ENCODE measurements around the gene DSC1.
"Not testable (repeated sequence)": the region's sequence is repeated elsewhere in the genome, so short reads cannot be mapped to it uniquely, and the experiment has no call there.

Gene DSC1

GRCh38 chr18:31170335-31170734 is 7.7 kb upstream of the DSC1 start:
- no peak for DNase-seq

GRCh38 chr18:31162419-31162793 is 250 bp downstream of the DSC1 start:
- DNase-seq = no peak

- no peak for DNase-seq
These were observed 768 bp downstream of the DSC1 start for GRCh38 chr18:31161757-31162418.

GRCh38 chr18:31156821-31157763 is 5.6 kb downstream of the DSC1 start:
- DNase-seq = no peak

GRCh38 chr18:31155498-31155897 is 7.2 kb downstream of the DSC1 start:
- no peak for DNase-seq

- no peak for DNase-seq
These were observed 8.5 kb downstream of the DSC1 start for GRCh38 chr18:31154181-31154580.

- DNase-seq = no peak
These were observed 13.3 kb downstream of the DSC1 start for GRCh38 chr18:31149351-31149750.

- no peak for DNase-seq
These were observed 14.1 kb downstream of the DSC1 start for GRCh38 chr18:31148600-31148999.

- no peak for DNase-seq
These were observed 15.8 kb downstream of the DSC1 start for GRCh38 chr18:31146809-31147208.

- no peak for DNase-seq
These were observed 19.6 kb downstream of the DSC1 start for GRCh38 chr18:31143025-31143424.

GRCh38 chr18:31138709-31139108 is 23.9 kb downstream of the DSC1 start:
- no peak for DNase-seq

- DNase-seq = no peak
These were observed 27.6 kb downstream of the DSC1 start for GRCh38 chr18:31134988-31135529.

GRCh38 chr18:31129398-31130115 is 33.1 kb downstream of the DSC1 start:
- DNase-seq = no peak

- DNase-seq = no peak
These were observed 36.8 kb downstream of the DSC1 start for GRCh38 chr18:31125878-31126277.

GRCh38 chr18:31123125-31123524 is 39.5 kb downstream of the DSC1 start:
- DNase-seq = not testable (repeated sequence)

GRCh38 chr18:31120594-31120993 is 42.1 kb downstream of the DSC1 start:
- DNase-seq = no peak

- DNase-seq = no peak
These were observed 45.6 kb downstream of the DSC1 start for GRCh38 chr18:31116853-31117595.

GRCh38 chr18:31112804-31113203 is 49.9 kb downstream of the DSC1 start:
- DNase-seq = no peak

- DNase-seq = no peak
These were observed 56.9 kb downstream of the DSC1 start for GRCh38 chr18:31105733-31106132.

GRCh38 chr18:31104444-31104843 is 58.2 kb downstream of the DSC1 start:
- no peak for DNase-seq

- DNase-seq = no peak
These were observed 59.2 kb downstream of the DSC1 start for GRCh38 chr18:31103423-31103822.

- no peak for DNase-seq
These were observed 59.7 kb downstream of the DSC1 start for GRCh38 chr18:31102941-31103340.
